OCI-LY7 (cell line): ENCODE data around the gene LHFPL6. TPM values are rescaled to one million over a fixed set of nuclear protein-coding genes. Genes with fewer than 3 reads are reported as not detected.

ENCODE experiments used
- BruUV-seq: library from RNA; stranded (reverse); fragments of 400-500 nt; replicated peaks from 2 replicates; lab custom pipeline; 2021; lab: Mats Ljungman, UMichigan
- CTCF ChIA-PET: fragments of 300-600 bp; sonication (Branson Sonifier 250); formaldehyde crosslinking; loops from one replicate; lab custom pipeline; 2022; ENCODE audit warnings: antibody characterized with exemption; ENCODE audit not compliant: unreplicated experiment; lab: Charles Lee
- POLR2A ChIA-PET: fragments of 300-600 bp; sonication (Branson Sonifier 250); formaldehyde crosslinking; loops from one replicate; lab custom pipeline; 2022; ENCODE audit warnings: antibody characterized with exemption; lab: Charles Lee
- DNase-seq: peaks from one replicate; pipeline ENCODE4 v3.0.0-alpha.2; 2015; ENCODE audit warnings: low spot score
- H2AFZ ChIP-seq: fragments of 200-600 bp; sonication (generic), shearing (Covaris generic); 2 replicates; pipeline ENCODE4 v1.6.1; 2014; ENCODE audit warnings: mild to moderate bottlenecking, antibody characterized with exemption, low read length, moderate library complexity
- H3K27ac ChIP-seq: fragments of 200-600 bp; sonication (generic); 2 replicates; pipeline ENCODE4 v1.5.1; 2014; ENCODE audit warnings: mixed run types, low read depth, mild to moderate bottlenecking, moderate library complexity, low read length, inconsistent platforms; ENCODE audit not compliant: poor library complexity, severe bottlenecking
- H3K36me3 ChIP-seq: fragments of 200-600 bp; sonication (generic); 2 replicates; pipeline ENCODE4 v1.6.1; 2014; ENCODE audit warnings: mild to moderate bottlenecking, antibody characterized with exemption, low read length, moderate library complexity, mixed read lengths; ENCODE audit not compliant: insufficient read depth
- H3K4me1 ChIP-seq: fragments of 200-600 bp; sonication (generic); 2 replicates; pipeline ENCODE4 v1.5.1; 2014; ENCODE audit warnings: mild to moderate bottlenecking, low read length; ENCODE audit not compliant: insufficient read depth, poor library complexity, severe bottlenecking
- H3K4me2 ChIP-seq: fragments of 200-600 bp; sonication (generic); 2 replicates; pipeline ENCODE4 v1.6.1; 2014; ENCODE audit warnings: mild to moderate bottlenecking, low read length
- H3K4me3 ChIP-seq: fragments of 200-600 bp; sonication (generic); 2 replicates; pipeline ENCODE4 v1.5.1; 2014; ENCODE audit warnings: mild to moderate bottlenecking, low read depth, low read length; ENCODE audit not compliant: poor library complexity, severe bottlenecking
- H3K79me2 ChIP-seq: fragments of 200-600 bp; sonication (generic); 2 replicates; pipeline ENCODE4 v1.6.1; 2016; ENCODE audit warnings: low read depth, mild to moderate bottlenecking, low read length, moderate library complexity, mixed read lengths; ENCODE audit not compliant: insufficient read depth
- H3K9me2 ChIP-seq: fragments of 200-600 bp; sonication (generic); 2 replicates; pipeline ENCODE4 v1.6.1; 2016; ENCODE audit warnings: mild to moderate bottlenecking, low read length, mixed read lengths; ENCODE audit not compliant: insufficient read depth
- H3K9me3 ChIP-seq: fragments of 200-600 bp; sonication (generic); 2 replicates; pipeline ENCODE4 v1.6.1; 2014; ENCODE audit warnings: mild to moderate bottlenecking, mixed run types, low read length, mixed read lengths
- H4K20me1 ChIP-seq: fragments of 200-600 bp; sonication (generic); 2 replicates; pipeline ENCODE4 v1.6.1; 2014; ENCODE audit warnings: mild to moderate bottlenecking, antibody characterized with exemption, low read length, moderate library complexity, mixed read lengths; ENCODE audit not compliant: insufficient read depth
- EZH2phosphoT487 ChIP-seq: fragments of 200-600 bp; sonication (generic); IDR thresholded peaks from 2 replicates; pipeline ENCODE4 v1.6.1; 2018; ENCODE audit warnings: low read depth, borderline replicate concordance, mild to moderate bottlenecking, mixed run types, antibody characterized with exemption, low read length, moderate library complexity, mixed read lengths
- intact Hi-C: fragments of 100-400 bp; cut with micrococcal nuclease; formaldehyde crosslinking; loops from one replicate; pipeline ENCODE4 v1.10.0; 2022; ENCODE audit not compliant: unreplicated experiment
- total RNA-seq, 2 experiments: library from RNA; depleted of rRNA in 1 of 2; stranded (reverse); fragments of >200 nt in 1 of 2; shearing (Covaris generic) in 1 of 2; gene quantifications; 2 replicates each; pipeline ENCODE4 v1.2.3, GENCODE V29; 2014 to 2022
- TF ChIP-seq, protein P1 (sequence below): fragments of 200-600 bp; sonication (generic); conservative IDR thresholded peaks from 2 replicates; pipeline ENCODE4 v1.5.1; 2014; ENCODE audit warnings: mild to moderate bottlenecking, antibody characterized with exemption, low read length, moderate library complexity, mixed read lengths

LHFPL6 gene
- total RNA-seq, 2 experiments from 2014 or later, result 15.1 to 27.7 TPM

DNA sequence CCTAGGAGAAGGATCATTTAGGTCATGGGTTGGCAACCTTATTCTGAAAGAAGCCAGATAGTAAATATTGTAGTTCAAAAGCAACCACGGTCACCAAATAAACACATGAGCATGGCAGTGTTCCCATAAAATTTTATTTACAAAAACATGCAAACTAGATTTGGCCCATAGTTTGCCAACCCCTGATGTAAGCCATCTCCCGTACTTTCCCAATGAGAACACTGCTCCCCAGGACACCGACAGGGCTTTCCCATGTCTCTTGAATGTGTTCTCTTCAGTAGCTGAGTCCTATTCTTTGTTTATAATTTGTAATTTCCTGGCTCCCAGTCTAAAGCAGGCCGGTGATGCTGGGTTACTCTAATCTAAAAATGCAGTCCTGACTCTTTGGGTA lies 239.6 kb downstream of the LHFPL6 start:
- CTCF ChIA-PET, result no interaction called here
- Histone ChIP-seq H4K20me1 (no peaks in the 10 kb centered on the region), H3K9me3 (no peaks in the 10 kb centered on the region), H3K4me2 (no peak overlapping the region), H3K27ac (no peak overlapping the region), H3K4me3 (no peak overlapping the region), H3K79me2 (no peaks in the 10 kb centered on the region), H3K4me1 (no peaks in the 10 kb centered on the region), H3K36me3 (no peaks in the 10 kb centered on the region), H2AFZ (no peak overlapping the region), H3K9me2 (no peaks in the 10 kb centered on the region)
- TF ChIP-seq, protein P1, sequence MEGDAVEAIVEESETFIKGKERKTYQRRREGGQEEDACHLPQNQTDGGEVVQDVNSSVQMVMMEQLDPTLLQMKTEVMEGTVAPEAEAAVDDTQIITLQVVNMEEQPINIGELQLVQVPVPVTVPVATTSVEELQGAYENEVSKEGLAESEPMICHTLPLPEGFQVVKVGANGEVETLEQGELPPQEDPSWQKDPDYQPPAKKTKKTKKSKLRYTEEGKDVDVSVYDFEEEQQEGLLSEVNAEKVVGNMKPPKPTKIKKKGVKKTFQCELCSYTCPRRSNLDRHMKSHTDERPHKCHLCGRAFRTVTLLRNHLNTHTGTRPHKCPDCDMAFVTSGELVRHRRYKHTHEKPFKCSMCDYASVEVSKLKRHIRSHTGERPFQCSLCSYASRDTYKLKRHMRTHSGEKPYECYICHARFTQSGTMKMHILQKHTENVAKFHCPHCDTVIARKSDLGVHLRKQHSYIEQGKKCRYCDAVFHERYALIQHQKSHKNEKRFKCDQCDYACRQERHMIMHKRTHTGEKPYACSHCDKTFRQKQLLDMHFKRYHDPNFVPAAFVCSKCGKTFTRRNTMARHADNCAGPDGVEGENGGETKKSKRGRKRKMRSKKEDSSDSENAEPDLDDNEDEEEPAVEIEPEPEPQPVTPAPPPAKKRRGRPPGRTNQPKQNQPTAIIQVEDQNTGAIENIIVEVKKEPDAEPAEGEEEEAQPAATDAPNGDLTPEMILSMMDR, result no peak
- no peak for TF ChIP-seq EZH2phosphoT487
- no peak for DNase-seq
- intact Hi-C loops, result no loop called here
- POLR2A ChIA-PET, result no interaction called here
- BruUV-seq, result no TSS peak

DNA sequence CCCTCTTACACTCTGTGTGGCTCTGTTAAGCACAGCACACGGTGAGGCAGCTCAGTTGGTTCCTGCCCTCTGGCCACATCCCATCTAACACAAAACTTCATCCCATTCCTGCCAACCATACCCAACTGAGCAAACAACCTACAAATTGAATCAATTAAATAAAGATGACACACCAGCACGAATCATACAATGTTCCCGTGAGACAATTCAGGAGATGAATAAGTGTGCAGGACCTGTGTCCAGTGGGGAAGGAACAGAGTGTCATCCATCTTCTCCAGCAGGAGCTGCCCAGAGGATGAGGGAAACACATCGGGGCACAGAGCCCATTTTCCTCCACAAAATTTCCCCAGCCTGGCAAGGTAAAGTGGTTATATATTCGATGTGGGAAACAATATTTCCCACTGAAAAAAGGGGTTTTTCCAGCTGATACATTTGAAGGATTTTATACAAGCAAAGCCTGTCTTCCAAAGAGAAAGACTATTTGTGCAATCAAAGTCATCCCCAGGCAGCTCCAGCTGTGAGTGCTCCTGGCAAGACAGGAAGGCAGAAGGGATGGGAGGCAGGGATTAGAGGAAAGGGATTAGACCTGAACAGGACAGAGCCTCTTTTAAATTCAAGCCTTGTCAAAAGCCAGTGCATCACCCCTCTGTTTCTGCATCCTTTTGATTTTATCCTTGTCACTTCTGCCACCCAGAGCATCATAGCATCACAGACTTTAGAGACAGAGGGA lies 240.2 kb downstream of the LHFPL6 start:
- no peaks in the 10 kb centered on the region for H3K4me1 ChIP-seq
- H2AFZ ChIP-seq, result no peak overlapping the region
- no peak overlapping the region for H3K4me2 ChIP-seq
- H3K36me3 ChIP-seq, result no peaks in the 10 kb centered on the region
- no peaks in the 10 kb centered on the region for H4K20me1 ChIP-seq
- DNase-seq, result no peak
- H3K9me2 ChIP-seq, result no peaks in the 10 kb centered on the region
- POLR2A ChIA-PET, result interaction anchor here (0.6 kb wide), 1 partner anchor 215 kb away, joined by 3 read pairs; no protein-coding TSS in a partner anchor
- H3K27ac ChIP-seq, result no peak overlapping the region
- CTCF ChIA-PET, result no interaction called here
- no peak overlapping the region for H3K4me3 ChIP-seq
- no peaks in the 10 kb centered on the region for H3K79me2 ChIP-seq
- no TSS peak for BruUV-seq
- H3K9me3 ChIP-seq, result no peaks in the 10 kb centered on the region
- TF ChIP-seq, protein P1, result no peak
- TF ChIP-seq EZH2phosphoT487, result no peak
- intact Hi-C loops, result no loop called here

DNA sequence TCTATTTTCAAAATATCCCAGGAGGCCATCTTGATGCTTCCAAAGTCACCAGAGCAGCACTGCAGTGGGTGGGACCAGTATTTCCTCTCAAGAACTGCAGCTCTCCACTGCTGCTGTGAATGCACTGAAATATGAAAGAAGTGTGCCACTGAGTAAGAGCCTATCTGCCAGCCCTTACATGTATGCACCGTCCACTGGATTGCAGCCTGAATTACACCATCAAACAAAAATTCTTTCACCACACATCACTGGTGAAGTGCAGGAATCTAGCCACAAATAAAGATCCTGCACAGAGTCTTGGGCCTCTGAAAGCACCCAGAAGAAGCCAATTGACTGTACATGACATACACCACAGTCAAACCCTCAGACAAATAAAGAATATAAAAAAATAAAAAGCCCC lies 249.0 kb downstream of the LHFPL6 start:
- no peak for TF ChIP-seq EZH2phosphoT487
- TF ChIP-seq, protein P1, result no peak
- DNase-seq, result no peak
- no peak overlapping the region for H2AFZ ChIP-seq
- H3K27ac ChIP-seq, result no peak overlapping the region
- H3K4me2 ChIP-seq, result no peak overlapping the region
- H3K79me2 ChIP-seq, result no peaks in the 10 kb centered on the region
- no peaks in the 10 kb centered on the region for H3K4me1 ChIP-seq
- intact Hi-C loops, result no loop called here
- BruUV-seq, result no TSS peak
- H3K9me3 ChIP-seq, result no peaks in the 10 kb centered on the region
- POLR2A ChIA-PET, result no interaction called here
- H3K4me3 ChIP-seq, result no peak overlapping the region
- CTCF ChIA-PET, result no interaction called here
- H3K36me3 ChIP-seq, result no peaks in the 10 kb centered on the region
- H3K9me2 ChIP-seq, result no peaks in the 10 kb centered on the region
- H4K20me1 ChIP-seq, result no peaks in the 10 kb centered on the region
